NCI-H146 treated with DMSO at 0.1 percent for 48 hours (cell line): ENCODE measurements around the gene MPPE1.
"Not testable (repeated sequence)": the region's sequence is repeated elsewhere in the genome, so short reads cannot be mapped to it uniquely, and the experiment has no call there.

Source experiments
- DNase-seq: peaks from one replicate; lab custom pipeline; 2025; ENCODE audit not compliant: unreplicated experiment; lab: John Stamatoyannopoulos, UW

The MPPE1 gene

DNA sequence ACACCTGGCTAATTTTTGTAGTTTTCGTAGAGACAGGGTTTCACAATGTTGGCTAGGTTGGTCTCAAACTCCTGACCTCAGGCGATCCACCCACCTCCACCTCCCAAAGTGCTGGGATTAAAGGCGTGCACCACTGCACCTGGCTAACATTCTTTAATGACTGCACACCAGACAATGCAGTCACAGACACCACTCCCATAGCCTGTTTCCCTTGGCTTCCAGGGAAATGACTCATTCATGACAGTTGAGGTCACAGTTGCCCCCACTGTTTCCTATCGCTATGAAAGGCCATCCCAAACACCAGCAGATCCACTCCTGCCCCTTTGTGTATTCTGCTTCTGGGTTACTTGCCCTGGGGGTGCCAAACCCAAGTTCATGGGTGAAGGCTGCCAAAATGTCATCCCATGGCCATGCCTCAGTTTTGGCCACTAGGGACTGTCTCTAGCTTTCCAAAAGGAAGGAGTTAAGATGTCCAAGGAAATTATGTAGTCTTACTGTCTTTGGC lies 48.2 kb downstream of the MPPE1 start:
- DNase-seq: no peak

DNA sequence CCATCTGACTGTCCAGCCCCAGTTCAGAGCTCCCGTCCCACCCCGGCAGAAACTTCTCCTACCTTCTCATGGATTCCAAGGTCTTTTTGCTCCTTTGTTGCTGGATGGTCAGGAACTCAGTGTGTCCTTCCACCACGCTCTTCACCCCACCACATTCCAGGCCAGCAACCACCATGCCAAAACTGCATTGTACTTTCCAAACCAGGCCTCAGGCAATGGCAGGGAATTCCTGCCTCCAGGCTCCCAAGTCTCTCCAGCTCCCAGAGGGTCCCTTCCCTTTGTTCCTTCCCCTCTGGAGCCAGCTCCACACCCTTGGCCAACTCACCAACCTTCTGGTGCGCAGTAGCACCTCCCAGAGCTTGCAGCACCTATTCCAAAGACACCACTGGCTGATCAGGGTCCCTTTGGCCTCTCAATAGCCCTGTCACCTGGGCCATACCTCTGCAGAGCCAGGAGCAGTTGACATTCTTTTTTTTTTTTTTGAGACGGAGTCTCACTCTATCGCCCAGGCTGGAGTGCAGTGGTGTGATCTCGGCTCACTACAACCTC lies 48.8 kb downstream of the MPPE1 start:
- DNase-seq: no peak

DNA sequence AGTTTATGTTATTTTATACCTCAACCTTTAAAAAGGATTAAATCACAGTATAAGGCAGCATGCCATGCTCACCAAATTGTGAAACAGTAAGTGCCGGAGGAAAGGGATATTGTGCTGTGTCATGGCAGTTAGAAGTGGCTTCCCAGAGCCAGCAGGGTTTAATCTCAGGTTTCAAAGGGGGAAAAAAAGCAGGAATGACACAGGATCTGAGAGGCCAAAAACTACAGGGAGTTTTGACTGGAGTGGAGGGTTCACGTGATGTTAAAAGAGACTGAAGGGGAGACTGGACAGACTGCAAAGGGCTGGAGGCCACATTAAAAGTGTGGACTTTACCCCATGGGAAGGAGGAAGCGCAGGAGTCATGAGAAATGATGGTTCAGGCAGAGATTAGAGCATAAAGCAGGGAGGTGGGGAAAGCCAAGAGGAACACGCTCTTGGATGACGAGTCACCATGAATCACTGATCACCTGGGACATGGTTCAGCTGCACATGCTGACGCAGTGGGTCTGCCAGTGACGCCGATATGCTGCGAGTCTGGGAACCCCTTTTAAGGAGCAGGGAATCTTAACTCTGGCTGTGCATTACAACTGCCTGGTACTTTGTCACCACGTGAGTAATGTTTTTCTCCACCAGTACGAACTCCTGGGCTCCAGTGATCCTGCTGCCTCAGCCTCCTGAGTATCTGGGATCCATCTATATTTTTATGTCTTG lies 50.8 kb downstream of the MPPE1 start:
- no peak for DNase-seq

DNA sequence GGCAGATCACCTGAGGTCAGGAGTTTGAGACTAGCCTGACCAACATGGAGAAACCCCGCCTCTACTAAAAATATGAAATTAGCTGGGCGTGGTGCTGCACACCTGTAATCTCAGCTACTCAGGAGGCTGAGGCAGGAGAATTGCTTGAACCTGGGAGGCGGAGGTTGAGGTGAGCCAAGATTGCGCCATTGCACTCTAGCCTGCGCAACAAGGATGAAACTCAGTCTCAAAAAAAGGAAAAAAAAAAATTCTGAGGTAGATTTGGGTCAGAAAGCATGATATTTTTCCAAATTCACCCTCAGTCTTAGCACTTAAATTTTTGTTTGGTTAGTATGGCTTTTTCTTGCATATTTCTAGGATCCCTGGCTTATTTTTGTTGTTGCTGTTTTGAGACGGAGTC lies 53.6 kb downstream of the MPPE1 start:
- DNase-seq: not testable (repeated sequence)

DNA sequence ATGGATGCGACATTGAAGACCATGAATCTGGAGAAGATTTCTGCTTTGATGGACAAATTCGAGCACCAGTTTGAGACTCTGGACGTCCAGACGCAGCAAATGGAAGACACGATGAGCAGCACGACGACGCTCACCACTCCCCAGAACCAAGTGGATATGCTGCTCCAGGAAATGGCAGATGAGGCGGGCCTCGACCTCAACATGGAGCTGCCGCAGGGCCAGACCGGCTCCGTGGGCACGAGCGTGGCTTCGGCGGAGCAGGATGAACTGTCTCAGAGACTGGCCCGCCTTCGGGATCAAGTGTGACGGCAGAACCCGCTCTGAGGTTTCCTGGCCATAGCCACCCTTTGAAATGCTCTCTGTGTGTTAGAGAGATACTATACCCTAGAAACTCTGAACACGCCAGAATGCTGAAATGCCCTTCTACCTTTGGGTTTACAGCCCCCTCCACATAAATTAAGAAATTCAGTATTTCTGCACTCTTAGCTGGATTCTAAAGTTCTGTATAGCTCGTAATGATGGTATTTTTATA lies 56.2 kb downstream of the MPPE1 start:
- peak; percentile 65 for DNase-seq

DNA sequence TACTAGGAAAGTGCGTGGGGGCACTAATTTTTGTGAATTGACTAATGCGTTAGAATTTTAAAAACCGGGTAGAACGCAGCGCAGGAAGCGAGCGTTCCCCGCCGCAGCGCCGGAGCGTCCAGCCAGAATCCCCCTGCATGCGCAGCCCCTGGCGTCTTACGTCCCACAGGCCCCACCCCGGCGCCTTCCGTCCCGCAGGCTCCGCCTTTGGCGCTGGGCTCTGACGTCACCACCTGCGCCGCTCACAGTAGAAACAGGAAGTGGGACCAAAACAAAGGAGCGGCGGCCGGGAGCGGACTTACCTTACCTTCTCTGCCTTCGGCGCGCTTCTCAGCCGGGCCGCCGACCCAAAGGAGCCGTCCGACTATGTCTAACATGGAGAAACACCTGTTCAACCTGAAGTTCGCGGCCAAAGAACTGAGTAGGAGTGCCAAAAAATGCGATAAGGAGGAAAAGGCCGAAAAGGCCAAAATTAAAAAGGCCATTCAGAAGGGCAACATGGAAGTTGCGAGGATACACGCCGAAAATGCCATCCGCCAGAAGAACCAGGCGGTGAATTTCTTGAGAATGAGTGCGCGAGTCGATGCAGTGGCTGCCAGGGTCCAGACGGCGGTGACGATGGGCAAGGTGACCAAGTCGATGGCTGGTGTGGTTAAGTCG lies 56.8 kb downstream of the MPPE1 start, which contains the start of gene CHMP1B:
Gene CHMP1B, plus strand, starts transcription at position 268 of the 660 bp plus-strand sequence. Its CDS starts 99 bp downstream, at position 367.
- DNase-seq: peak; percentile 97

DNA sequence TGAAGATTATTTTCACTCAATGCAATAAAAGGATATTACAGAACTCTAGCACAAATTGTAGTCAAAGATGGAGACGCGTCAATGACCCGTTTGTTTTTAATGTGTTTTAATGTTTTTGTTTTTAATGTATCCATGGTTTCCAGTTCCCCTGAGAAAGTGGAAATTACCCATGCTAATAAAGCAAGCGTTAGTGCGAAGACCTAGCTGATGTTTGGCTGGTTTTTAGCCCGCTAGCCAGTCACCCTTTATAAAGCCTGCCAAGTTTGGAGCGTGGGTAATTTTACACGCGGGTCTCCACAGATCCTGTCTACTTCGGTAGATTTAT lies 57.3 kb downstream of the MPPE1 start:
- peak; percentile 66 for DNase-seq

DNA sequence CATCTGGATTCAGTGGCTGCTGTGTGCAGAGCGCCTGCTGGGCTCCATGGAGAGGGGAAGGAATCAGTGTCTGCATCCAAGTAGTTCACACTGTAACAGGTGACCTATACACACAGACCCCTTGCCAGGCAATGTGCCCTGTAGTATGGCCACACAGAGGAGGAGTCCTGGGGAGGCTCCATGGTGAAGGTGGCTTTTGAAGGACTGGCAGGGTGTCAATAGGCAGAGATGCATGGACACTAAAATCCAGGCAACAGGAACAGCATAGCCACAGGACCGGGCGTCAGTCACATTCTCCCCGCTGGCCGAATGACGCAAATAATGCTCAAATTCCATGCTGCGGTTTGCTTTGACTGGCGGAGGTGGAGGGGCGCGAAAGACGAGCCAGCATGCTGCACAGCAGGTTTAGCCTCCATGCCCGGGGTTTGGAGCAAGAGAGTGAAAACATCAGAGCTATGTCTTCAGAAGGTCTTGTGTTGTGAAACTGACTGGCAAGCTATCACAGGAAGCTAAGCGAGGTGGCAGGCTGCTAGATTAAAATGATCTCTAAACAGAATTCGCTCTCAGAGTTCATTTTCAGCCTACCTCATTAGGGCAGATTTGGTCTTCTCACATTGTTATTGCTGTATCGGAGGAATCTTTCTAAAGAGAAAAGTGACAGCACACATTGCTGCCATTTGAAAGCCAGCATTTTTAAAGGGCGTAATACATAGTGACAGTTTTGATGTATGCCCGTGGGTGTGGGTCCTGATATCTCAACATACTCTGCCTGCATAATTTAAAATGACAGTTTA lies 58.1 kb downstream of the MPPE1 start:
- DNase-seq: peak; percentile 82

DNA sequence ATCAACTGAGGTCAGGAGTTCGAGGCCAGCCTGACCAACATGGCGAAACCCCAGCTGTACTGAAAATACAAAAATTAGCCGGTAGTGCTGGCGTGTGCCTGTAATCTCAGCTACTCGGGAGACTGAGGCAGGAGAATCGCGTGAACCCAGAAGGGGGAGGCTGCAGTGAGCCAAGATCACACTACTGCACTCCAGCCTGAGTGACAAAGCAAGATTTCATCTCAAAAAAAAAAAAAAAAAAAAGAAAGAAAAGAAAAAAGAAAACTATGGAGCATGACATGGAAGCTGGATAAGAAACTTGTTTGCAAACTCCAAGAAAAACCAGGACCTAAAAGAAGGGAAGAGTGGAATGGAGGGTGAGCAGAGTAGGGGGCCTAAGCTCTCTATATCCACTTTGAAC lies 58.8 kb downstream of the MPPE1 start:
- DNase-seq: no peak

DNA sequence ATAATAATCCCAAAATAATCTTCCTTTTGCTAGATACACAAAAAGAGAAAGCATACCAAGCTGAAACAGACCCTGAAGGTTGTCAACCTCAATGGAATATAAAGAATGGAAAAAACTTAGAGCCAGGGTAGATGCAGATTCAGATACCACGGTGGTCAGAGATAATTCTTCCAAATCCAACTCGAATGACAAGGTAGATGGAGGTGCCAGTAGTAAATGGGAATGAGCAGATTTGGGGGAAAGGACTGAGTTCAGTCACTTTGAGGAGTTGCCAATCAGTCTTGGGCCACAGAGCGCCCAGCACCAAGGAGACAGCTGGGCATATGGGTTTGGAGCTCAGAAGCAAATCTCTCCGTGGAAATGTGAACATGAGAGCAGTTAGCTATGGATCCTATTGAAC lies 60.3 kb downstream of the MPPE1 start:
- no peak for DNase-seq

DNA sequence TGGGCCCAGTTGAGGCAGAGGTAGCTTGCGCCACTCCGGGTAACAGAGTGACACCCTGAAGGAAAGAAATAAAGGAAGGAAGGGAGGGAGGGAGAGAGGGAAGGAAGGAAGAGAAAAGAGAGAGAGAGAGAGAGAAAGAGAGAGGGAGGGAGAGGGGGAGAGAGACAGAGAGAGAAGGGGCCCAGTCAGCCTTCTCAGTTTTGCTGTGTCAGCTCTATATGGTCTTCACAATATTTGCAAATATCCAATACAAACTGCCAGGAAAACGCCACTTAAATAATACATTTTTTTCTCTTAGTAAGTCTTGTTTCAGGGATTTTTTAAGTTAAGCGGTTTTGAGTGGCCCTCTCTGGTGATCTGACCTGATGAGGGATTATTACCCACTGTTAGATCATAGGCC lies 62.5 kb downstream of the MPPE1 start:
- no peak for DNase-seq

DNA sequence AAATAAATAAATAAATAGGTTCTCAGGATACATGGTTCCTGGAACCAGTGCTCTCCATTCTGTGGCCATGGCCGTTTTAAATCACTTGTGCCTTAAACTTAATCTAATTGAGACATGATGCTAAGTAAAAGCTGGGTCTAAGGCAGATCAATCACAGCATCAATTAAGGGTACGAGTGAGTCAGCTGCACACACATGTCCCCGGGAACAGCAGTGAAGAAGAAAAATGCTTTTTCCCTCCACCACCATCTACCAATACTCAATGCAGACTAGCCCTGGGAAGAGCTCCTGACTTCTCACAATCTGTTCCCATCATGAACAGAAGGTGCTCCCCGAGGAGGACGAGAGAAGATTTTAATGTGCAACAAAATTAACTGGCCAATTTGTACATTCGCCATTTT lies 63.7 kb downstream of the MPPE1 start:
- no peak for DNase-seq

DNA sequence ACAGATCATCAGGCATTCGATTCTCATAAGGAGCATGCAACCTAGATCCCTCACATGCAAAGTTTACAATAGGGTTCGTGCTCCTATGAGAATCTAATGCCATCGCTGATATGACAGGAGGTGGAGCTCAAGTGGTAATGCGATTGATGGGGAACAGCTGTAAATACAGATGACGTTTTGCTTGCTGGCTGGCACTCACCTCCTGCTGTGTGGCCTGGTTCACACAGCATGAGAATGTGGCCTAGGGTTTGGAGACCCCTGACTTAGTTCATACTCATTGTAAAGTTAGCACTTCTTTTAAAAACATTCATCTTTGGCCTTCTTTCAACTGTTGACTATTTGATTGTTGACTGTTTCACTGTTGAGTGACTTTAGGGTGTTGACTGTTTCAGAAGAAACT lies 65.6 kb downstream of the MPPE1 start:
- peak; percentile 36 for DNase-seq

DNA sequence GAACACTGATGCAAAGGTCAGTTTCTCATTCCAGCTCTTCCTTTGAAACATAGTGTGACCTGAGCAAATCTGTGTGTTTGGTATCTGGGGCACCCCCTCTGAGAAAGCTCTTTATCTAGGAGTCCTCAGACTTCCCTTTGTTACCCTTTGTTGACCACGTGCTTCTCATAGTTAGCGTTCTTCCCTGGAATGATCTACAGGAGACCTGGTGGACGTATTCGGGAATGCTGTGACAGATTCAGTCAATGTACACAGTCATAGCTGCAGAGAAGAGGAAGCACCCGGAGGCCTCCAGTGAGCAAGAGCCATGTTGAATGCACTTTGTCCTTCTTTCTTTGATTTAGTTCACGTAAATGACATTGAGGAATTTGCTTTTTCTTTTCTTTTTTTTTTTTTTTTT lies 67.6 kb downstream of the MPPE1 start:
- DNase-seq: no peak

DNA sequence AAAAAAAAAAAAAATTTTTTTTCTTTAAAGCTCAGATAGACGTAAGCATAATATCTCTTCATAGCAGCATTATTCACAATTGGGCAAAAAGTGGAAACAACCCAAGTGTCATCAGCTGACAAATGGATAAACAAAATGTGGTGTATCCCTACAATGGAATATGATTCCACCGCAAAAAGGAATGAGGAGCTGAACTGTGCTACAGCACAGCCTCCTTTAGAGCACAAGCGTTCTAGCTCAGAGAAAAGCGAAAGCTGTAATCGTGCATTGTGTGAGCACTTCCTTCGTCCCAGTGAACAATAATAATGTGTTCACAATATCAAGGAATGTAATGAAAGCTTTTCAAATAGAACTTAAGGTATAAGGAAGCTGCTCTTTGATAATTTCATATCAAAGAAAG lies 68.6 kb downstream of the MPPE1 start:
- no peak for DNase-seq

DNA sequence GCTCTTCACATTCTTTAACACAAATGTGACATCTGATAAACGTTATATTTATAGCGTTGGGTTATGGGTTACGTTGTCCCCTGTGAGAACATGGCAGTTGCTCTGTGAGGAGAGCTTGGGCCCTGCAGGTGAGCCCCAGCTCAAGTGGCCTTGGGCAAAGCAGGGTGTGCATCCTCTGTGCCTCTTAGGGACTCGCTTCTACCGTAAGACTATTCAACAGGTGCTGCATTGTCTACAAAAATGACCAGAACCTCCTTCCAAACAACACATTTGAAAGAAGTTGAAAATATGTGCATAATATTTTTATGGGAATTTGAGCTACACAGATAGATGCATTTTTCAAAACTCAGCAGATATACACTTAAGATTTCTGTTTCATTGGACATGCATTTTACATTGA lies 73.3 kb downstream of the MPPE1 start:
- no peak for DNase-seq
